Kidney epithelial cell (primary cell): ENCODE measurements around the gene C3orf22. TPM values are rescaled to one million over a fixed set of nuclear protein-coding genes. Genes with fewer than 3 reads are reported as not detected.

Experiments
- DNase-seq: peaks from one replicate; pipeline ENCODE4 v3.0.0-alpha.2; 2010; ENCODE audit warnings: low read depth
- H3K27me3 ChIP-seq: 2 replicates; pipeline ENCODE4 v1.6.0; 2011; ENCODE audit warnings: low read length; ENCODE audit not compliant: control insufficient read depth, insufficient read depth
- H3K36me3 ChIP-seq: 2 replicates; pipeline ENCODE4 v1.5.1; 2011; ENCODE audit warnings: low read length; ENCODE audit not compliant: control insufficient read depth, insufficient read depth
- H3K4me3 ChIP-seq: 2 replicates; pipeline ENCODE4 v1.5.1; 2011; ENCODE audit warnings: low read depth, mild to moderate bottlenecking, control low read depth, low read length
- total RNA-seq: library from RNA; depleted of rRNA; stranded (reverse); fragments of >200 nt; gene quantifications from 2 replicates; pipeline ENCODE4 v1.2.3, GENCODE V29; 2015
- TF ChIP-seq, protein P1 (sequence below): IDR thresholded peaks from 2 replicates; pipeline ENCODE4 v1.5.1; 2011; ENCODE audit warnings: mild to moderate bottlenecking, moderate library complexity, low read length, control low read depth, inconsistent platforms; ENCODE audit not compliant: insufficient read depth, poor library complexity, severe bottlenecking

Gene C3orf22
- total RNA-seq, 1 donor from 2014 or later: not detected

- no peak for DNase-seq
- TF ChIP-seq, protein P1, sequence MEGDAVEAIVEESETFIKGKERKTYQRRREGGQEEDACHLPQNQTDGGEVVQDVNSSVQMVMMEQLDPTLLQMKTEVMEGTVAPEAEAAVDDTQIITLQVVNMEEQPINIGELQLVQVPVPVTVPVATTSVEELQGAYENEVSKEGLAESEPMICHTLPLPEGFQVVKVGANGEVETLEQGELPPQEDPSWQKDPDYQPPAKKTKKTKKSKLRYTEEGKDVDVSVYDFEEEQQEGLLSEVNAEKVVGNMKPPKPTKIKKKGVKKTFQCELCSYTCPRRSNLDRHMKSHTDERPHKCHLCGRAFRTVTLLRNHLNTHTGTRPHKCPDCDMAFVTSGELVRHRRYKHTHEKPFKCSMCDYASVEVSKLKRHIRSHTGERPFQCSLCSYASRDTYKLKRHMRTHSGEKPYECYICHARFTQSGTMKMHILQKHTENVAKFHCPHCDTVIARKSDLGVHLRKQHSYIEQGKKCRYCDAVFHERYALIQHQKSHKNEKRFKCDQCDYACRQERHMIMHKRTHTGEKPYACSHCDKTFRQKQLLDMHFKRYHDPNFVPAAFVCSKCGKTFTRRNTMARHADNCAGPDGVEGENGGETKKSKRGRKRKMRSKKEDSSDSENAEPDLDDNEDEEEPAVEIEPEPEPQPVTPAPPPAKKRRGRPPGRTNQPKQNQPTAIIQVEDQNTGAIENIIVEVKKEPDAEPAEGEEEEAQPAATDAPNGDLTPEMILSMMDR: no peak
- no peak overlapping the region for H3K4me3 ChIP-seq
- no peaks in the 10 kb centered on the region for H3K36me3 ChIP-seq
- peaks cover 33% of the 10 kb centered on the region for H3K27me3 ChIP-seq
These were observed 33.5 kb downstream of the C3orf22 start for GRCh38 chr3:126525091-126525852.

DNA sequence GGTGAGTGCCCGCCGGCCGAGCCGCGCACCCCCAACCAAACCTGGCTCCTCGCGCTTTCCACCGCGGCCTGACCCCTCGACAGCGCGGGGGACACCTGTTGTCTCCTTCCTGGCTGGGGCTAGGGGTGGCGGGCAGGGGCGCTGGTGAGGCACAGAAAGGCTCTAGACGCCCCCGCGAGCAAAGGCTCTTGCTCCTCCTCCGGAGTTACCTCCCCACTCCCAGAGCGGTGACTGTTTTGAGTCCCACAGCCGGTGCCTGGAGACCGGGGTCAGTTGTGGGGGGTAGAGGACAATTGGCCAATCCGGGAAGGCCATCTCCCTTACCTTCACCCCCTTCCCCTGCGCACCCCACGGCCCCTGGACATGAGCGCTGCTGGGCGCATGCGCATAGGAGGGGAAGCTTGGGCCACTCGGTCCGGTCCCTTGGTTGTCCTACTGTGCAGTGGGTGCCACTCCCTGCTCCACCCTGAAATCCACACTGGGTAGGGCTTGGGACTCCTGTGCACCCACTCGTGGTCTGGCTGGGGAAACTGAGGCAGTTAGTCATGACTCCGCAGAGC lies 34.2 kb downstream of the C3orf22 start:
- Histone ChIP-seq H3K4me3 (peak overlapping the region; percentile 11), H3K36me3 (no peaks in the 10 kb centered on the region), H3K27me3 (peaks cover 36% of the 10 kb centered on the region)
- DNase-seq: no peak
- TF ChIP-seq, protein P1: no peak

DNA sequence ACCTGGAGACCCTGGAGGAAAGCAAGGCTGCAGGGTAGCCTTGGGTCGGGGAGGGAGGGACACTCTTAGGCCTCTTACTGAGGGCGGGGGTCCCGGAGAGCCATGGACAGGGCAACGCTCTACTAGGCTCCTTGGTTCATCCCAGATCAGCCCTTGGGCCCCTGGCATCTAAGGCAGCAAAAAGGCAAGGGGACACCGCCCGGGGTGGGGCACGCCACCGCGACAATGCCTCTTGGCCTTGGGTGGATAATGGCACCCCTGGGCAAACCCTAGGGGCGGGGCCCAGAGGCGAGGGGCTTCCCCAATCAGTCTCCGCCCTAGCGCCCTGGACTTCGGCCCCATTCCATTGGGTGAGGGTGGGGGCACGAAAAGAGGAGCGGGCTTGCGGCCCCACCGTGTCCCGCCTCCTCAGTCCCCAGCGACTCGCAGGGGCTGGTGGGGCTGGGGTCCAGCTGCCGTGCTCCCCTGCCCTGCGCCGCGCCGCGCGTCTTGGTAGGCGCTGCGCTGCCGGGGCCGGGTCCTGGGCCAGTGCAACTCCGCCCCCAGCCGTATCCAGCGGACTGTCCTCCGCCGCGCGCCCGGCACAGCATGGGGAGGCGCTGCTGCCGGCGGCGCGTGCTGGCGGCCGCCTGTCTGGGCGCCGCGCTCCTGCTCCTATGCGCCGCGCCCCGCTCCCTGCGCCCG lies 34.8 kb downstream of the C3orf22 start, which contains the start of gene CHST13:
Gene CHST13, plus strand, starts transcription at position 411 of the 684 bp plus-strand sequence. Its CDS starts 178 bp downstream, at position 589.
- TF ChIP-seq, protein P1: no peak
- Histone ChIP-seq H3K36me3 (no peaks in the 10 kb centered on the region), H3K27me3 (peaks cover 36% of the 10 kb centered on the region), H3K4me3 (peak within 1 kb of the TSS; percentile 15)
- no peak for DNase-seq

GRCh38 chr3:126522363-126522788 lies 36.4 kb downstream of the C3orf22 start:
- no peaks in the 10 kb centered on the region for H3K36me3 ChIP-seq
- TF ChIP-seq, protein P1: peak; percentile 86
- DNase-seq: no peak
- H3K27me3 ChIP-seq: peaks cover 40% of the 10 kb centered on the region
- H3K4me3 ChIP-seq: no peak overlapping the region

DNA sequence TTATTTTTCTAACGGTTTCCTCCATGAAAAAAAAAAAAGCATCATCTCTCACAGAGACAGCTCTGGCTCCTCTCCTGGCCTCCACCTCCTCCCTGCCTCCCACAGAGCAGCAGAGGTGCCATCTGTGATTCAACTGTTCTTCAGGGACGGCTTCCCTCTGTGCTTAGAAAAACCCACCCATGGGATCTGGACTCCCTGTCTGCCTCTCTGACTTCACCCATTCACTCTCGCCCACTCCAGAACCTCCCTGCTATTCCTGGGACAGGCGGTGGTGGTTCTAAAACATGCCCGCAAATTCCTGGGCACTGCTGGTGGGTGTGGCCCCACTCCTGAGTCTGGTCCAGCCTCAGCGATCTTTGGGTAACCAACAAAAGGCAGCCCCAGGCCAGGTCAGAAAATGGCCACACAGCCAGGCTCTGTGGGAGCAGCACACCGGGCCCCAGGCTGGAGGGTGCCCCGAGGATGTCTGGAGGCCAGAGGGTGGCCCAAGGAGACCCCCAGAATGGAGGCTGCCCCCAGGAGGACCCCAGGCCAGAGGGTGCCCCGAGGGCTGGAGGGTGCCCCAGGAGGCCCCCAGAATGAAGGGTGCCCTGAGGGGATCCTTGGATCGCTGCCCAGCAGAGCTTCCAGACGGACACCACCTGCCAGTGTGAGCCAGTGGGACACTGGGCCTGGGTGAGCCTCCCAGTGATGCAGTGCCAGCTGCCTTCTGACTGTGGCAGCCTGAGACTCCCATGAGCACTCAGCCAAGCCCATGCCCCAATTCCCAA lies 37.4 kb downstream of the C3orf22 start:
- H3K4me3 ChIP-seq: no peak overlapping the region
- TF ChIP-seq, protein P1: no peak
- H3K27me3 ChIP-seq: peaks cover 37% of the 10 kb centered on the region
- no peak for DNase-seq
- H3K36me3 ChIP-seq: no peaks in the 10 kb centered on the region
